ENCODE measurements around the gene ATP6V1F.

ATP6V1F gene
- total RNA-seq = 136 to 241 (median 170) reads per million in 18 experiments

DNA sequence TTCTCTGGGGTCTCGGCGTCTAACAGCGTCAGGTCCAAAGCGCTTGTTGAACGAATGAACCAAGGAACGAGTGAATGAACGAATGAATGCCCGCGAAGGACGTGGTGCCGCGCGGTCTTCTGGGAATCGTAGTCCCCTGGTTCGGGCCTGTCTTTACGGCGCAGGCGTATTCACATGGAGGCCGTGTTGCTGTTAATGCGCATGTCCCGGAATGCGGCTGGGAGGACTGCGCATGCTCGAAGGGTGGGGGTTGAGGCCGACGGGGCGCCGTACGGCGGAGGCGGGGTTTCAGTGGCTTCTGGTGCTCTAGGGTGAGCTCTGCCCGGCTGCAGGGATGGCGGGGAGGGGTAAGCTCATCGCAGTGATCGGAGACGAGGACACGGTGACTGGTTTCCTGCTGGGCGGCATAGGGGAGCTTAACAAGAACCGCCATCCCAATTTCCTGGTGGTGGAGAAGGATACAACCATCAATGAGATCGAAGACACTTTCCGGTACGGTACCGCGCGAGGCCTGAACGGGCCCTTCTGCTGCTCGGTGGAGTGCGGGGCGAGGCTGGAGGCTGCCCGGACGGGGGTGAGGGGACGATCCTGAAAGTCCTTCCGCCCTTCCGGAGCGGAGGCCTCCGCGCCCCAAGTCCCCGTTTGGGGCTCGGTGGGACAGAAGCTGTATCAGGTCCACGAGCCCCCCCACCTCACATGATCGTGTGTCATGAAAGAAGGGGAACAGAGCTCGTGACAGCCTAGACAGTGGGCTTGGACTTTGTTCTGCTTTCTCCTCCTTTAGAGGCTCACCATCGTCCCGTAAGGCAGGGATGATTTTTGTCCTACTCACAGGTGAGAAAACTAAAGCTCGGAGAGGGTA, at the start of gene ATP6V1F:
Gene ATP6V1F (plus strand): TSS at position 286 of the 862 bp plus-strand sequence. CDS start 49 bp downstream, at position 335.
- peak; percentile 99 for DNase-seq

GRCh38 chr7:128814499-128814898, 48.2 kb upstream of the ATP6V1F start:
- DNase-seq = no peak

DNA sequence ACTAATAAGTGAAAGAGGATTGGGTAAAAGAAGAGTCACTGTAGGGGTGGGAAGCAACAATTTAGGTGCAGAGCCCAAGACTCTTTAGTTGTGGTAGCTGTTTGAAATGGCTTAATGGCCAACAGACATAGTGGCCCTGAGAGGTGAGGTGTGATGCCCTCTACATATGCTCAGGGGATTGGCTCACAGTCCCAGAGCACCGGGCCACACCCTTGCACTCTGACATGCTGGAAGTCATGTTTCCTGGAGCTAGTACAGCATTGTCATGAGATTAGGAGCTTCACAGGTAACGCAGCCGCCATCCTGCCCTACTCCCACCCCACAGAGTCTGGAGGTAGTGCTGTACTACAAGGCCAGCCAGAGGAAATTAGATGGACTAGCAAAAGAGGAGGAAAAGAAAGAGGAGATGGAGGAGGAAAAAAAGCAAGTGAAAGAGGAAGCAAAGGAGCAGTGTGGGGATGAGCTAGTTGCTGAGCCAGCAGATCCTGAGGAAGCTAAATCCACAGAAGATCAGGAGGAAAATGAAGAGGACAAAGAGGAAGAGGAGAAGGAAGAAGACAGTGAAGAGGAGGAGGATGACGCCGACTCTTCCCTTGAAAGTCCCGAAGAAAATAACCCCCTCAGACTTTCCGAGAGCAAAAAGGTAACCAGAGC, 47.2 kb upstream of the ATP6V1F start:
- DNase-seq = peak; percentile 39 to 53

DNA sequence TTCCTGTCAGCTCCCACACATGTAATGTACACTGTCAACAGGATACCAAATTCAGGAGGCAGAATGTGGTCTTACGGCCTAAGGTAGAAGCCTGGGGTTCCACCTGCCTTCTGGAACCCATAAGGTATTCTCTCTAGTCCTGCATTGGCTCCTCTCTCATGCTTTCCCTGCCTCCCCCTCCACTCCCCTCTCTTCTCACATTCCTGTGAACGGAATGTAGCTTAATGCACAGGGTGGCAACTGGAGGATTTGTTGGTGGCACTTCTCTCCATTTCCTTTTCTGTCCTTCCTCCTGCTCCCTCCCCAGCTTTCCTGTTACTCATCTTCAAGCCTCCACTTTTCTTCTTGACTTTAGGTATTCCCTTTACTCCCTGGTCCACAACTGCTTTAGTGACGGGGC, 44.0 kb upstream of the ATP6V1F start:
- no peak for DNase-seq

DNA sequence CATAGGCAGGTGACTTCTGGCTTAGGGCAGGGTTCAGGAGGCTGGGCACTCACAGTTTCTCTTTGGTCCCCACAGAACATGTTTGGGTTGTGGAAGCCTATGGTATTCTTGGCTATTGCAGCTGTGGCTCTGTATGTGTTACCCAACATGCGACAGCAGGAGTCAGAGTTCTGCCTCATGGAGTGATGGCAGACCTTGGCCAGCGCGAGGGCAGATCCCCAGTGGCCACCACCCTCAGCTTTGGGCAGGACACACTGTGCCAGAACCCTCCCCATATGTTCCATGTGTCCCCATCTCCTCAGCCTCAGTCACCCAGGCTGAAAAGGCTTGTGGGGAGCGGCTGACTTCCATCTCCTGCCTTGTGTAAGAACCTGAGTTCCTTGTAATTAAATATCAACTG, 40.9 kb upstream of the ATP6V1F start:
- no peak for DNase-seq

DNA sequence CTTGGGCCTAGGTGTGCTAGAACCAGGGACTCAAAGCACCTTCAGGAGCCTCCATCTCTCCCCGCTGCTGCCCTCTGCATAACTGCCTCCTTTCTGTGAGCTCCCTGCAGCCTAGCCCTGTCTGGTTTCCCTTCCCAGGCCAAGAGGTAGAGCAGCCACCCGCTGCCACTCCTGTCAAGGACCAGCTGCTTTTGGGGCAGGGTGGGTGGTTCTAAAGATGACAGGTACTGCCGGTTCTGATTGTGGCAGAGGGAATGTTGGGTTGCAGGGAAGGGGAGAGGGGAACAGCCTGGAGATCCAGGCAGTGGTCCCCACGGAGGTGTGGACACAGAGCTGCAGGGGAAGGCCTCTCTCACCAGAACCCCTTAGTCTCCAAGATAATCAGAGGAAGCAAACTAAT, 36.1 kb upstream of the ATP6V1F start:
- DNase-seq = no peak

- DNase-seq = no peak
Observed at GRCh38 chr7:128826916-128827247, 35.8 kb upstream of the ATP6V1F start.

- DNase-seq = no peak
Observed at GRCh38 chr7:128827248-128827958, 35.3 kb upstream of the ATP6V1F start.

GRCh38 chr7:128827971-128828711, 34.5 kb upstream of the ATP6V1F start:
- no peak for DNase-seq

GRCh38 chr7:128829391-128830166, 33.1 kb upstream of the ATP6V1F start:
- no peak for DNase-seq

GRCh38 chr7:128830231-128831177, 32.2 kb upstream of the ATP6V1F start, which contains the start of gene FLNC:
TSS of gene FLNC (plus strand) at chr7:128830406. CDS start at chr7:128830638, 232 bp downstream.
- peak; percentile 28 to 55 for DNase-seq

DNA sequence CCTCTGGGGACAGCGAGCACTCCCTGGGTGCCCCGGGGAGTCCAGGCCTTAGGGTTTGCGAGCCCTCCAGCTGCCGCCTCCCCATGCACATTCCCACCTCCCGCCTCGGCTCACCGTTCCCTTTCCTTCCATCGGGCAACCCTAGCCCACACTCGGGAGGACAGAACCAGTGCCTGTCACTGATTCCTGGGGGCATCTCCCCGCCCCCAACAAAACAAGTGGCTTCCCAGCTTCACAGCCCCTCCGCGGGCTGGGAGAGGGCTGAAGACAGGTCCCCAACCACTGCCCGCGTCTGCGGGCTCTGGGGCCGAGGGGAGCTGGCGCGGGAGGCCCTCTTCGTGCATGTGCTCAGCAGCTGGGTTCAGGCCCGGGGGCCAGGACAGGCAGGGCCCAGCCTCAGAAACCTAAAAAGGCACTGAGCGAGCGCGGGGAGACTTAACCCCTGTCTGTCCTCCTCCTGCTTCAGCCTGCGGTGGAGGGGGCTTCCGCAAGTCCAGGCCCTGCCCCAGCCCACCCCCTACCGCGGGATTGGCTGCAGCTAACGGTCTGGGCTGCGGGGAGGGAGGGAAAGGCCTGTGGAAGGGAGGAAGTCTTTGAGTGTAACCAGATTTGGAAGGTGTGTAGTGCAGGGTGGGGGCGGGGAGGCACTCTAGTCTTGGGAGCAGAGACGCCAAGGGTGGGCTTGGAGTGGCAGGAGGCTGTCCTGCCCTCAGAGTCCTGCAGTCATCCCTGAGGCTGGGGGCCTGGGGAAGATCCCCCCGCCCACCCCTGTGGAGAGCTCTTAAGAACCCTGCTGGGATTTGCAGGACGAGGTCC, 31.3 kb upstream of the ATP6V1F start:
- no peak for DNase-seq

DNA sequence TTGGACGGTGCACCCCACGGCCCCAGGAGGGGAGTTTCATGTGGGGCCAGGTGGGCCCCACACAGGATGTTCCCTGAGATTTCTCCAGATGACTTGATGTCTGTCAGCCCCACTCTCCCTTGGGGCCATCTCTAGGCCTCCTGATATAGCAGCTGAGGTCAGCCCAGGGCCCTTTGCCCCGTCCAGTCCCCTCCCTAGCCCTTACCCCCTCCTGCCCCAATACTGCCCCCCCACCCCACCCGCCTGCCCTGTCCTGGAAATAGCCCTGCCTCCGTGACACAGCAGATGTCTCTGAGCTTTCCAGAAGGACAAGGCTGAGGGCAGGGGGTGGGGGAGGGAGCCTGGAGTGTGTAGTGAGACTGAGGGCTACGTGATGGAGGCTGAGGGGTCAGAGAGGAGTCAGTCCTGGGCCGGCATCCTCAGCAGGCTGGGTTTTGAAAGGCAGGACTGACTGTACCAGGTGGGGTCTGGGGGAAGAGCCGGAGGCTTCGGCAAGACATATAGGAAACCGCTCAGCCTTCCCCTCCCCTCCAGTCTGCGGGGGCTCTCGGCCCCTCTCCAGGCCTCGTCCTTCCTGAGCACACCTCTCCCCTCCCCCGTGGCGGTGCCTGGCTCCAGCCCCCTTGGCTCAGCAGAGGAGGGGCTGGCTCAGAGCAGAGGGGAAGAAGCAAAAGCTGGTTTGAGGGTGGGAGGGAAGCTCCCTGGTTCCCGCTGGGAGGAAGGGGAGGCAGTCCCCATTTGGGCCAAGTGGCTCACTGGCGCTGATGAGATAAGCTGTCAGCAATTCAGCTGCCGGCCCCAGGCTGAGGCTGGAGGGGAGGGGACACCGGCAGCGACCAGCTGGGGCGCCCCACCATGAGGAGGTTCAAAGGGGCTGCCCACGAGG, 30.4 kb upstream of the ATP6V1F start:
- DNase-seq = no peak

GRCh38 chr7:128832880-128833147, 29.8 kb upstream of the ATP6V1F start:
- no peak for DNase-seq

DNA sequence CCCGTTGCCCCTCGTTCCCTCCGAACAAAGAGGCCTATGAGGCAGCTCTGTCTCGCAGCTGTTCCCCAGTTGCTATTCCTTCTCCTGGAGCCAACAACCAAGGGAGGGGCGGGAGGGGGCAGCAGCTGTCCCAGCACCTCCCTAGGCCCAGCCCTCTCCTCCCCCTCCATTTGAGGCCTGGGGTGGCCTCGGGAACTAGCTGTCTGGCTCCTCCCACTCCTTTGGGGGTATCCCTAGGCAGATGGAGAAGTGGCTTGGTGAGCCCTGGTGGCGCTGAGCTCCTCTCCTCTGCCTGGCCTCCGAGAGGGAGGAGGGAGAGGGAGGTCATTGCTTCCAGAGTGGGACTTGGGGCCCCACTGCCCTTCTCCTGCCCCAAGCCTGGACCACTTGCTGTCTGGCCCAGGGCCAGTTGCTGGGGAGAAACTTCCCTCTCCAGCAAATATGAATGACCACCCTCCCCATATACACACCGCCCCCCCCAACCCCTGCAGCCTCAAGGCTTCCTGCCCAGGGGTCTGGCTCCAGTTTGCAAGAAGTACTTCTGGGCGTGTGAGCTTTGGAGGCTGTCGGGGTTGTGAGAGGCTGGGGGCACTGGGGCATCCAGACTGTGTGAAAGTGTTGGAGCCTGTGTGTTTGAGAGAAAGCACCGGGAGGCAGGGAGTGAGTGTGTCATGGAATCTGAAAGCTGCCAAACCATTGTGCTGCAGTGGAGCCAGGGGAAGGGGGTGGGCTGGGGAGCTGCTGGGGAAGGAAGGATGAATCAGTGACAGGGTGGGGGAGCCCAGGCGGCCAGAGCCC, 29.3 kb upstream of the ATP6V1F start:
- DNase-seq = peak; percentile 36 to 63

DNA sequence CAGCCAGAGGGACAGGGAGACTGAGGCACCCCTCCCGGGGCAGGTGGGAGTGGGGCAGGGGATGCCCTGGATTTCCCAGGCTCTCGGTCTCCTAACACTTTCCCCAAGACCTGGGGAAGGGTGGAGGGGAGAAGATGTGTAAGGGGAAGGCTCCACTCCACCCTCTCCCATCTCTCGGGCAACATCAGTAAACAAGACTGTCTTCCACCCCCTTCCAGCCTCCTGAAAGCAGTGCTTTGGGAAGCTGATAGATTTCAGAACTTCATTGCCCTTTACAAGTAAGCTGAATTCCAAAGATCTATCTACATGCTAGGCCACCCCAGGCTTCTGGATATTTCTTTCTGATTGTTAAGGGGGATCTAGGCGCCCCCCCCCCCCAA, 28.7 kb upstream of the ATP6V1F start:
- no peak for DNase-seq

DNA sequence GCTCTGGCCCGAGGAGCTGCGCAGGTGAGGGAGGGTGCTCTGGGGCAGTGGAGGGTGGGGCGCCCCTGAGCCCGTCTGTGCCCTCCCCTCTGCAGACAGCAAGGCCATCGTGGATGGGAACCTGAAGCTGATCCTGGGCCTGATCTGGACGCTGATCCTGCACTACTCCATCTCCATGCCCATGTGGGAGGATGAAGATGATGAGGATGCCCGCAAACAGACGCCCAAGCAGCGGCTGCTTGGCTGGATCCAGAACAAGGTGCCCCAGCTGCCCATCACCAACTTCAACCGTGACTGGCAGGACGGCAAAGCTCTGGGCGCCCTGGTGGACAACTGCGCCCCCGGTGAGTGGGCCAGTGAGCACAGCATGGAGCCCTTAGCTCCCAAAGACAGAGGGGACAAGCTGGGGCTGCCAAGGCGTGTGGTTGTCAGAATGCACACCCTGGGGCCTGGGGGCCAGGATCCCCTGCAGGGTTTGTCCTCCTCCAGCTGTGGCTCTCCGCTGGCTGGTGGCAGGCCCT, 27.4 kb upstream of the ATP6V1F start:
- DNase-seq = no peak

Measured in inflammatory macrophage (primary cell).